HEK293 (cell line): ENCODE measurements around the gene SLC17A4.

ENCODE experiments used
- CTCF ChIA-PET: fragments of 350-600 bp; formaldehyde crosslinking; extraction: SDS; loops from one replicate; lab custom pipeline; 2021; ENCODE audit warnings: antibody characterized with exemption; lab: Yijun Ruan, JAX
- POLR2A ChIA-PET: fragments of 300-600 bp; formaldehyde crosslinking; extraction: SDS; loops from one replicate; lab custom pipeline; 2020; ENCODE audit warnings: antibody characterized with exemption, inconsistent platforms; lab: Yijun Ruan, JAX
- H3K27ac ChIP-seq: fragments of 200-500 bp; sonication (Bioruptor generic); 2 replicates; pipeline ENCODE4 v1.5.1; 2014; ENCODE audit warnings: low read depth, low read length, control low read depth, inconsistent platforms; ENCODE audit errors: extremely low read depth
- H3K36me3 ChIP-seq, 2 experiments: fragments of 200-500 bp in 1 of 2; sonication (Bioruptor generic) in 1 of 2; 1 replicate in 1 of 2; 2 replicates in 1 of 2; pipeline ENCODE4 v1.5.1; 2014 to 2017; ENCODE audit warnings: inconsistent platforms in 2 of 2, low read length in 2 of 2; ENCODE audit not compliant: control insufficient read depth in 2 of 2, insufficient read depth in 1 of 2
- H3K4me1 ChIP-seq: fragments of 200-500 bp; sonication (Bioruptor generic); 2 replicates; pipeline ENCODE4 v1.5.1; 2014; ENCODE audit warnings: mild to moderate bottlenecking, low read length, inconsistent platforms; ENCODE audit not compliant: control insufficient read depth, insufficient read depth
- H3K4me3 ChIP-seq: 2 replicates; pipeline ENCODE4 v1.5.1; 2011; ENCODE audit warnings: low read depth, mild to moderate bottlenecking, control low read depth, low read length, moderate library complexity
- H3K9me3 ChIP-seq: fragments of 200-500 bp; sonication (Bioruptor generic); 2 replicates; pipeline ENCODE4 v1.5.1; 2014; ENCODE audit warnings: low read depth, low read length, inconsistent platforms; ENCODE audit not compliant: control insufficient read depth, insufficient read depth
- KLF7 ChIP-seq: fragments of 450-650 bp; formaldehyde crosslinking; IDR thresholded peaks from 2 replicates; pipeline ENCODE4 v1.5.1; 2016; ENCODE audit warnings: missing biosample characterization, missing genetic modification characterization, borderline replicate concordance
- OSR2 ChIP-seq: fragments of 450-650 bp; formaldehyde crosslinking; IDR thresholded peaks from 2 replicates; pipeline ENCODE4 v1.5.1; 2016; ENCODE audit warnings: missing biosample characterization, missing genetic modification characterization
- SETDB1 ChIP-seq: IDR thresholded peaks from one replicate; pipeline ENCODE4 v1.6.1; 2017; ENCODE audit warnings: mild to moderate bottlenecking, low read length, moderate library complexity, mixed read lengths; ENCODE audit not compliant: insufficient read length
- SP3 ChIP-seq: fragments of 450-650 bp; formaldehyde crosslinking; IDR thresholded peaks from 2 replicates; pipeline ENCODE4 v1.5.1; 2016; ENCODE audit warnings: missing biosample characterization, missing genetic modification characterization
- WT1 ChIP-seq: fragments of 450-650 bp; formaldehyde crosslinking; IDR thresholded peaks from 2 replicates; pipeline ENCODE4 v1.5.1; 2016; ENCODE audit warnings: missing biosample characterization, missing genetic modification characterization
- ZBTB20 ChIP-seq: fragments of 450-650 bp; formaldehyde crosslinking; IDR thresholded peaks from 2 replicates; pipeline ENCODE4 v1.5.1; 2016; ENCODE audit warnings: missing biosample characterization, missing genetic modification characterization
- ZEB2 ChIP-seq: fragments of 450-650 bp; formaldehyde crosslinking; IDR thresholded peaks from 2 replicates; pipeline ENCODE4 v1.5.1; 2016; ENCODE audit warnings: missing biosample characterization, missing genetic modification characterization
- ZIC2 ChIP-seq: fragments of 450-650 bp; formaldehyde crosslinking; IDR thresholded peaks from 2 replicates; pipeline ENCODE4 v1.5.1; 2016; ENCODE audit warnings: missing biosample characterization, missing genetic modification characterization
- ZNF10 ChIP-seq: fragments of 450-650 bp; formaldehyde crosslinking; IDR thresholded peaks from 2 replicates; pipeline ENCODE4 v1.5.1; 2017; ENCODE audit warnings: missing biosample characterization, missing genetic modification characterization
- ZNF132 ChIP-seq: fragments of 450-650 bp; formaldehyde crosslinking; IDR thresholded peaks from 2 replicates; pipeline ENCODE4 v1.5.1; 2017; ENCODE audit warnings: missing biosample characterization, missing genetic modification characterization, borderline replicate concordance
- ZNF133 ChIP-seq: fragments of 450-650 bp; formaldehyde crosslinking; IDR thresholded peaks from 2 replicates; pipeline ENCODE4 v1.5.1; 2016; ENCODE audit warnings: missing biosample characterization, missing genetic modification characterization
- ZNF146 ChIP-seq: fragments of 450-650 bp; formaldehyde crosslinking; IDR thresholded peaks from 2 replicates; pipeline ENCODE4 v1.5.1; 2016; ENCODE audit warnings: missing biosample characterization, missing genetic modification characterization
- ZNF155 ChIP-seq: fragments of 450-650 bp; formaldehyde crosslinking; IDR thresholded peaks from 2 replicates; pipeline ENCODE4 v1.5.1; 2016; ENCODE audit warnings: missing biosample characterization, missing genetic modification characterization
- ZNF324 ChIP-seq: fragments of 450-650 bp; formaldehyde crosslinking; IDR thresholded peaks from 2 replicates; pipeline ENCODE4 v1.5.1; 2016; ENCODE audit warnings: missing biosample characterization, missing genetic modification characterization
- ZNF335 ChIP-seq: fragments of 450-650 bp; formaldehyde crosslinking; conservative IDR thresholded peaks from 2 replicates; pipeline ENCODE4 v1.5.1; 2016; ENCODE audit warnings: missing biosample characterization, missing genetic modification characterization
- ZNF391 ChIP-seq: fragments of 450-650 bp; formaldehyde crosslinking; IDR thresholded peaks from 2 replicates; pipeline ENCODE4 v1.5.1; 2016; ENCODE audit warnings: low read depth, missing biosample characterization, missing genetic modification characterization, borderline replicate concordance
- ZNF449 ChIP-seq: fragments of 450-650 bp; formaldehyde crosslinking; IDR thresholded peaks from 2 replicates; pipeline ENCODE4 v1.5.1; 2017; ENCODE audit warnings: missing biosample characterization, mild to moderate bottlenecking, missing genetic modification characterization, moderate library complexity
- ZNF473 ChIP-seq: fragments of 450-650 bp; formaldehyde crosslinking; IDR thresholded peaks from 2 replicates; pipeline ENCODE4 v1.5.1; 2017; ENCODE audit warnings: missing biosample characterization, missing genetic modification characterization
- ZNF558 ChIP-seq: fragments of 450-650 bp; formaldehyde crosslinking; IDR thresholded peaks from 2 replicates; pipeline ENCODE4 v1.5.1; 2016; ENCODE audit warnings: missing biosample characterization, missing genetic modification characterization
- ZNF571 ChIP-seq: fragments of 450-650 bp; formaldehyde crosslinking; IDR thresholded peaks from 2 replicates; pipeline ENCODE4 v1.5.0; 2017; ENCODE audit warnings: missing biosample characterization, missing genetic modification characterization
- ZNF621 ChIP-seq: fragments of 450-650 bp; formaldehyde crosslinking; IDR thresholded peaks from 2 replicates; pipeline ENCODE4 v1.5.1; 2017; ENCODE audit warnings: missing biosample characterization, missing genetic modification characterization
- ZNF747 ChIP-seq: fragments of 450-650 bp; formaldehyde crosslinking; IDR thresholded peaks from 2 replicates; pipeline ENCODE4 v1.5.1; 2016; ENCODE audit warnings: missing biosample characterization, missing genetic modification characterization
- ZNF776 ChIP-seq: fragments of 450-650 bp; formaldehyde crosslinking; IDR thresholded peaks from 2 replicates; pipeline ENCODE4 v1.5.0; 2017; ENCODE audit warnings: missing biosample characterization, missing genetic modification characterization, borderline replicate concordance
- ZNF777 ChIP-seq: fragments of 450-650 bp; formaldehyde crosslinking; IDR thresholded peaks from 2 replicates; pipeline ENCODE4 v1.5.1; 2017; ENCODE audit warnings: missing biosample characterization, missing genetic modification characterization, borderline replicate concordance
- ZNF791 ChIP-seq: fragments of 450-650 bp; formaldehyde crosslinking; IDR thresholded peaks from 2 replicates; pipeline ENCODE4 v1.5.1; 2016; ENCODE audit warnings: missing biosample characterization, missing genetic modification characterization

Gene SLC17A4

DNA sequence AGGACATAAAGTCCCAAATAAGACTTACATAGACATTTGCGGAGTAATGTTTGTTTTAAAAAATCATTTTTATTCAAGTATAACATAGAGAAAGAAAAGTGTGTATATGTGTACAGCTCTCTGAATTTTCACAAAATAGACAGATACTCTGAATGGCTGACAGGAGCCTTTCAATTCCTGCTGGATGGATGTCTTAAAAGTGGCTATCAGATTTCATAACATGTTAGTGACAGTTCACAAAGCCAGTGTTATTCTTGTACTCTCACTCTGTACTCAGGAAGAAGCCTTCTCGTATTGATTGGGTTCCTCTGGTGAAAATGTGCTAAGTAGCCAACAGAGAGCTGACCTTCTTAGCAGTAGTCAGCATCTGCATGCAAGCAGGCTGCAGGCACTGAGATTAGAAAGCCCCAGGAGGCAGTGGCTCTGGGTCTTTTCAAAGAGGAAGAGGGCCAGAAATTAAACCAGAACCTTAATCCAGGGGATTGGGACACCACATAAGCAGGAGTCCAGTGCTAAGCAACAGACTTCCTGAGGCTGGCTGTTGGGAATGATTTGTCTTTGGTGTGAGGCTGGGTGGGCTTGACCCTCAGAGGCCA is 19.7 kb downstream of the SLC17A4 start:
- ChIA-PET POLR2A (no interaction called here), CTCF (interaction anchor here (1.4 to 3.6 kb wide), 2 partner anchors 14 kb away, joined by 6 to 19 read pairs; no protein-coding TSS in a partner anchor)
- TF ChIP-seq OSR2 (peak; percentile 43; the same call in 1 of the 2 replicates), ZNF571 (tag by site-specific recombination) (no peak), ZBTB20 (tag by site-specific recombination) (no peak), ZNF335 (tag by site-specific recombination) (peak; percentile 46), ZIC2 (peak; percentile 80), KLF7 (tag by site-specific recombination) (no peak), ZNF473 (tag by site-specific recombination) (no peak)
- Histone ChIP-seq H3K27ac (no peak overlapping the region), H3K4me1 (no peaks in the 10 kb centered on the region), H3K36me3 (no peaks in the 10 kb centered on the region), H3K4me3 (no peak overlapping the region), H3K9me3 (no peaks in the 10 kb centered on the region)

- no peaks in the 10 kb centered on the region for H3K36me3 ChIP-seq
- ChIA-PET CTCF (no interaction called here), POLR2A (no interaction called here)
- H3K4me3 ChIP-seq, result no peak overlapping the region
- TF ChIP-seq SETDB1 (no peak), ZNF747 (tag by site-specific recombination) (no peak), ZNF791 (tag by site-specific recombination) (no peak), ZEB2 (tag by site-specific recombination) (no peak), ZNF391 (tag by site-specific recombination) (no peak), ZNF776 (tag by site-specific recombination) (no peak), ZNF10 (tag by site-specific recombination) (no peak), ZNF133 (tag by site-specific recombination) (no peak), ZNF621 (no peak), ZNF324 (tag by site-specific recombination) (no peak), ZNF132 (tag by site-specific recombination) (no peak), ZNF777 (tag by site-specific recombination) (no peak), ZIC2 (no peak), ZNF146 (no peak), ZNF155 (tag by site-specific recombination) (no peak), ZNF335 (tag by site-specific recombination) (no peak), WT1 (tag by site-specific recombination) (no peak), SP3 (tag by site-specific recombination) (no peak), ZNF449 (tag by site-specific recombination) (no peak), ZNF558 (tag by site-specific recombination) (no peak)
- no peaks in the 10 kb centered on the region for H3K9me3 ChIP-seq
- H3K4me1 ChIP-seq, result no peaks in the 10 kb centered on the region
- no peak overlapping the region for H3K27ac ChIP-seq
Observed at GRCh38 chr6:25777031-25777430, 22.5 kb downstream of the SLC17A4 start.
